SU-DHL-6 (cell line): Measurements from ENCODE around the gene C5orf58.

Experiments
- H2AFZ ChIP-seq: fragments of 200-600 bp; sonication (generic); 2 replicates; pipeline ENCODE4 v1.6.1; 2014; ENCODE audit warnings: low read depth, mild to moderate bottlenecking, moderate library complexity, mixed read lengths, antibody characterized with exemption, low read length; ENCODE audit not compliant: severe bottlenecking
- H3F3A ChIP-seq: fragments of 200-600 bp; shearing (Covaris generic); 2 replicates; pipeline ENCODE4 v1.6.0; 2016; ENCODE audit warnings: antibody characterized with exemption, mild to moderate bottlenecking; ENCODE audit not compliant: insufficient read depth
- H3K27ac ChIP-seq: fragments of 200-600 bp; sonication (generic); 2 replicates; pipeline ENCODE4 v1.5.1; 2016; ENCODE audit warnings: low read depth, mild to moderate bottlenecking, low read length, moderate library complexity, mixed read lengths
- H3K27me3 ChIP-seq: fragments of 200-600 bp; sonication (generic), shearing (Covaris generic); 2 replicates; pipeline ENCODE4 v1.6.0; 2014; ENCODE audit warnings: mild to moderate bottlenecking, low read length
- H3K36me3 ChIP-seq: fragments of 200-600 bp; sonication (generic); 2 replicates; pipeline ENCODE4 v1.6.1; 2014; ENCODE audit warnings: mild to moderate bottlenecking, low read length, mixed read lengths
- H3K4me2 ChIP-seq: fragments of 300-600, 200-600 bp; shearing (Covaris generic), sonication (generic); 2 replicates; pipeline ENCODE4 v1.6.0; 2014; ENCODE audit warnings: low read length, low read depth, mild to moderate bottlenecking; ENCODE audit not compliant: poor library complexity, severe bottlenecking
- H3K4me3 ChIP-seq: fragments of 200-600 bp; sonication (generic); 2 replicates; pipeline ENCODE4 v1.5.1; 2014; ENCODE audit warnings: antibody characterized with exemption, low read length, mild to moderate bottlenecking, mixed read lengths; ENCODE audit not compliant: insufficient read depth, poor library complexity, severe bottlenecking
- H3K79me2 ChIP-seq: fragments of 200-600 bp; sonication (generic); 2 replicates; pipeline ENCODE4 v1.6.1; 2014; ENCODE audit warnings: mild to moderate bottlenecking, low read length, moderate library complexity; ENCODE audit not compliant: insufficient read depth
- H3K9ac ChIP-seq: fragments of 200-600 bp; sonication (generic); 2 replicates; pipeline ENCODE4 v1.7.0; 2014; ENCODE audit warnings: mild to moderate bottlenecking, low read length
- H3K9me2 ChIP-seq: fragments of 200-600 bp; sonication (generic); replicated peaks from 2 replicates; pipeline ENCODE4 v1.6.1; 2014; ENCODE audit warnings: low read length; ENCODE audit not compliant: insufficient read depth
- H3K9me3 ChIP-seq: fragments of 200-600 bp; sonication (generic); 2 replicates; pipeline ENCODE4 v1.6.1; 2014; ENCODE audit warnings: low read length, mixed read lengths; ENCODE audit not compliant: insufficient read depth
- H4K20me1 ChIP-seq: fragments of 200-600 bp; sonication (generic); 2 replicates; pipeline ENCODE4 v1.6.1; 2014; ENCODE audit warnings: low read depth, mild to moderate bottlenecking, antibody characterized with exemption, low read length, moderate library complexity, mixed read lengths
- CTCF ChIP-seq: fragments of 200-600 bp; sonication (generic); IDR thresholded peaks from one replicate; pipeline ENCODE4 v1.5.1; 2017; ENCODE audit warnings: antibody characterized with exemption, mild to moderate bottlenecking, low read length, moderate library complexity; ENCODE audit not compliant: insufficient read depth, poor library complexity, severe bottlenecking
- EZH2phosphoT487 ChIP-seq: fragments of 200-600 bp; sonication (generic), shearing (Covaris generic); conservative IDR thresholded peaks from 2 replicates; pipeline ENCODE4 v1.6.1; 2018; ENCODE audit warnings: mild to moderate bottlenecking, antibody characterized with exemption, low read length, moderate library complexity, mixed read lengths

C5orf58 gene

GRCh38 chr5:170275376-170275994, 42.7 kb downstream of the C5orf58 start:
- H3K9me2 ChIP-seq, result no peaks in the 10 kb centered on the region
- no peaks in the 10 kb centered on the region for H3K9me3 ChIP-seq
- no peaks in the 10 kb centered on the region for H3K79me2 ChIP-seq
- H3K4me2 ChIP-seq, result no peak overlapping the region
- no peak overlapping the region for H3K27ac ChIP-seq
- H3K36me3 ChIP-seq, result no peaks in the 10 kb centered on the region
- H3K4me3 ChIP-seq, result no peak overlapping the region
- no peak overlapping the region for H3K9ac ChIP-seq
- no peaks in the 10 kb centered on the region for H3K27me3 ChIP-seq
- H3F3A ChIP-seq, result no peaks in the 10 kb centered on the region
- no peak overlapping the region for H2AFZ ChIP-seq
- no peak for TF ChIP-seq CTCF
- no peak for TF ChIP-seq EZH2phosphoT487
- no peaks in the 10 kb centered on the region for H4K20me1 ChIP-seq

- TF ChIP-seq EZH2phosphoT487 (no peak), CTCF (no peak)
- H3K79me2 ChIP-seq, result no peaks in the 10 kb centered on the region
- H3K9me3 ChIP-seq, result no peaks in the 10 kb centered on the region
- H3K4me3 ChIP-seq, result no peak overlapping the region
- no peak overlapping the region for H3K4me2 ChIP-seq
- no peak overlapping the region for H3K27ac ChIP-seq
- H3K36me3 ChIP-seq, result no peaks in the 10 kb centered on the region
- no peak overlapping the region for H2AFZ ChIP-seq
- H4K20me1 ChIP-seq, result no peaks in the 10 kb centered on the region
- H3F3A ChIP-seq, result no peaks in the 10 kb centered on the region
- H3K9me2 ChIP-seq, result no peaks in the 10 kb centered on the region
- H3K27me3 ChIP-seq, result no peaks in the 10 kb centered on the region
- H3K9ac ChIP-seq, result no peak overlapping the region
These were observed 43.4 kb downstream of the C5orf58 start for GRCh38 chr5:170276140-170276539.

- TF ChIP-seq EZH2phosphoT487, result no peak
- TF ChIP-seq CTCF, result no peak
- no peaks in the 10 kb centered on the region for H3K9me2 ChIP-seq
- no peaks in the 10 kb centered on the region for H3F3A ChIP-seq
- no peaks in the 10 kb centered on the region for H4K20me1 ChIP-seq
- H3K4me2 ChIP-seq, result no peak overlapping the region
- H3K9me3 ChIP-seq, result no peaks in the 10 kb centered on the region
- no peak overlapping the region for H2AFZ ChIP-seq
- no peak overlapping the region for H3K9ac ChIP-seq
- H3K27me3 ChIP-seq, result no peaks in the 10 kb centered on the region
- H3K4me3 ChIP-seq, result no peak overlapping the region
- no peaks in the 10 kb centered on the region for H3K79me2 ChIP-seq
- no peaks in the 10 kb centered on the region for H3K36me3 ChIP-seq
- no peak overlapping the region for H3K27ac ChIP-seq
These were observed 45.1 kb downstream of the C5orf58 start for GRCh38 chr5:170277867-170278281.
